Neural cell (in vitro differentiated cells): ENCODE data around the gene LIN37.
A peak's percentile ranks its signal among the peaks of the same experiment; 100 is the strongest.

ENCODE experiments used
- CTCF ChIP-seq: fragments of 450-650 bp; IDR thresholded peaks from 2 replicates; pipeline ENCODE4 v1.5.1; 2014; ENCODE audit warnings: antibody characterized with exemption, mild to moderate bottlenecking, moderate library complexity; ENCODE audit not compliant: poor library complexity, severe bottlenecking
- EP300 ChIP-seq: fragments of 450-650 bp; conservative IDR thresholded peaks from 2 replicates; pipeline ENCODE4 v1.6.1; 2014; ENCODE audit warnings: antibody characterized with exemption, mild to moderate bottlenecking, moderate library complexity; ENCODE audit not compliant: poor library complexity, severe bottlenecking
- EZH2 ChIP-seq: fragments of 200-600, 300-800 bp; shearing (Covaris generic), sonication (generic); IDR thresholded peaks from 2 replicates; pipeline ENCODE4 v1.6.1; 2014; ENCODE audit warnings: antibody characterized with exemption, low read length, borderline replicate concordance, mild to moderate bottlenecking; ENCODE audit not compliant: insufficient read depth, poor library complexity, severe bottlenecking
- MXI1 ChIP-seq: fragments of 450-650 bp; conservative IDR thresholded peaks from 2 replicates; pipeline ENCODE4 v1.6.1; 2014; ENCODE audit warnings: antibody characterized with exemption, mild to moderate bottlenecking; ENCODE audit not compliant: poor library complexity, severe bottlenecking
- POLR2AphosphoS5 ChIP-seq: IDR thresholded peaks from 2 replicates; pipeline ENCODE4 v1.6.1; 2012
- RAD21 ChIP-seq: fragments of 450-650 bp; conservative IDR thresholded peaks from 2 replicates; pipeline ENCODE4 v1.6.1; 2014; ENCODE audit warnings: antibody characterized with exemption, mild to moderate bottlenecking, moderate library complexity
- TAF1 ChIP-seq: IDR thresholded peaks from 2 replicates; pipeline ENCODE4 v1.6.1; 2012; ENCODE audit warnings: low read depth

- TF ChIP-seq EP300 (no peak), CTCF (no peak), TAF1 (no peak), MXI1 (peak; percentile 3), RAD21 (no peak), EZH2 (no peak), POLR2AphosphoS5 (peak; percentile 82)
Measured at GRCh38 chr19:35745328-35746086, 2.9 kb upstream of the LIN37 start, which contains the start of the genes PSENEN and U2AF1L4.
